ENCODE measurements around the gene DDRGK1. TPM values are rescaled to one million over a fixed set of nuclear protein-coding genes. Genes with fewer than 3 reads are reported as not detected.

DDRGK1 gene
- polyA plus RNA-seq, 2 of the 4 experiments (the other 2 are of a cell fraction) = 87.4 to 120 TPM

DNA sequence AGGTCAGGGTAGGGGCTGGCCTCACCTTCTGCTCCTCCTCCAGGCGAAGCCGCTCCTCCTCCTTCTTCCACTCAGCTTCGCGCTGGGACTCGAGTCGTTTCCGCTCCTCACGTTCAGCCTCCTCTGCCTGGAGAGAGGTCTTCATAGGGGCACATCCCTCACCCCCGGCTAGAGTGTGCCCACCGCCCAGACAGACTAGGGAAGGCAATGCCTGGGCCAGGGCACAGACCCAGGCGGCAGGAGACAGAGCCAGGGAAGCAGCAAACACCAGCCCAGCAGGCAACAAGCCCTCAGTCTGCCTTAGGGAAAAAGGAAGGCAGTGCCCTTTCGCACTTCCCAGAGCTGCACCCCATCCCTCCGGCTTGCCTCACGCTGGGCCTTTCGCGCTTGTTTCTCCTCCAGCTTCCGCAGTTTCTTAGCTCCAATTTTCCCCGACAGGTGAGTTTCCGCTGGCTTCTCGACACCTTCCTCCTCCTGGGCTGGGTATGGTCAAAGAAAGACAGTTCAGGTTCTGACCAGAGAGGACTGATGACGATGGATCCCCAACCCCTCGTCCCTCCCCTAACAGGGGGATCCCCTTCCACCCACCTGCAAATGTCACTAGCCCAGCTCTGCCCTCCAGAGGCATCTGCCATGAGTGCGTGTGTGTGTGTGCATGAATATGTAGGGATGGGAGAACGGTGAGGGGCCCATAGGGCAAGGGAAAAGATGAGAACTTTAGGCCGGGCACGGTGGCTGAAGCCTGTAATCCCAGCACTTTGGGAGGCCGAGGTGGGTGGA is 4.3 kb downstream of the DDRGK1 start:
- H3K27ac ChIP-seq = no peak overlapping the region
- CTCF ChIA-PET = interaction anchor here (0.8 to 1.0 kb wide), 2 partner anchors 8 to 18 kb away, joined by 3 read pairs; no protein-coding TSS in a partner anchor
- FAIRE-seq (no peak), DNase-seq (ENCODE audit: low read depth in 1 of 2, low spot score in 1 of 2) (no peak), ATAC-seq (no peak)
- WGBS (ENCODE audit: missing lambda C conversion rate) = 94% methylated on average over 27 of the region's 27 CpGs
- H3K4me1 ChIP-seq = peaks cover 8% of the 10 kb centered on the region; the same call in 2 of the 3 replicates
- TF ChIP-seq RARB (CRISPR knock-in tag; IDR thresholded peaks at IDR 0.05) = no peak
- no peak for TF ChIP-seq CBX8 (IDR thresholded peaks at IDR 0.05)
- TF ChIP-seq, protein P1, sequence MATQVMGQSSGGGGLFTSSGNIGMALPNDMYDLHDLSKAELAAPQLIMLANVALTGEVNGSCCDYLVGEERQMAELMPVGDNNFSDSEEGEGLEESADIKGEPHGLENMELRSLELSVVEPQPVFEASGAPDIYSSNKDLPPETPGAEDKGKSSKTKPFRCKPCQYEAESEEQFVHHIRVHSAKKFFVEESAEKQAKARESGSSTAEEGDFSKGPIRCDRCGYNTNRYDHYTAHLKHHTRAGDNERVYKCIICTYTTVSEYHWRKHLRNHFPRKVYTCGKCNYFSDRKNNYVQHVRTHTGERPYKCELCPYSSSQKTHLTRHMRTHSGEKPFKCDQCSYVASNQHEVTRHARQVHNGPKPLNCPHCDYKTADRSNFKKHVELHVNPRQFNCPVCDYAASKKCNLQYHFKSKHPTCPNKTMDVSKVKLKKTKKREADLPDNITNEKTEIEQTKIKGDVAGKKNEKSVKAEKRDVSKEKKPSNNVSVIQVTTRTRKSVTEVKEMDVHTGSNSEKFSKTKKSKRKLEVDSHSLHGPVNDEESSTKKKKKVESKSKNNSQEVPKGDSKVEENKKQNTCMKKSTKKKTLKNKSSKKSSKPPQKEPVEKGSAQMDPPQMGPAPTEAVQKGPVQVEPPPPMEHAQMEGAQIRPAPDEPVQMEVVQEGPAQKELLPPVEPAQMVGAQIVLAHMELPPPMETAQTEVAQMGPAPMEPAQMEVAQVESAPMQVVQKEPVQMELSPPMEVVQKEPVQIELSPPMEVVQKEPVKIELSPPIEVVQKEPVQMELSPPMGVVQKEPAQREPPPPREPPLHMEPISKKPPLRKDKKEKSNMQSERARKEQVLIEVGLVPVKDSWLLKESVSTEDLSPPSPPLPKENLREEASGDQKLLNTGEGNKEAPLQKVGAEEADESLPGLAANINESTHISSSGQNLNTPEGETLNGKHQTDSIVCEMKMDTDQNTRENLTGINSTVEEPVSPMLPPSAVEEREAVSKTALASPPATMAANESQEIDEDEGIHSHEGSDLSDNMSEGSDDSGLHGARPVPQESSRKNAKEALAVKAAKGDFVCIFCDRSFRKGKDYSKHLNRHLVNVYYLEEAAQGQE (IDR thresholded peaks at IDR 0.05) = no peak
- TF ChIP-seq GATA3 (IDR thresholded peaks at IDR 0.05; ENCODE audit: borderline replicate concordance) = no peak
- TF ChIP-seq MAFK (IDR thresholded peaks at IDR 0.05; ENCODE audit: partially characterized antibody) = no peak
- no peaks in the 10 kb centered on the region for H3K9me3 ChIP-seq
- no peak overlapping the region for H3K4me2 ChIP-seq
- no peak overlapping the region for H3K4me3 ChIP-seq
- POLR2A ChIA-PET = interaction anchor here (0.9 kb wide), 1 partner anchor 9 kb away, joined by 3 read pairs; the partner anchor contains the start of gene ITPA

DNA sequence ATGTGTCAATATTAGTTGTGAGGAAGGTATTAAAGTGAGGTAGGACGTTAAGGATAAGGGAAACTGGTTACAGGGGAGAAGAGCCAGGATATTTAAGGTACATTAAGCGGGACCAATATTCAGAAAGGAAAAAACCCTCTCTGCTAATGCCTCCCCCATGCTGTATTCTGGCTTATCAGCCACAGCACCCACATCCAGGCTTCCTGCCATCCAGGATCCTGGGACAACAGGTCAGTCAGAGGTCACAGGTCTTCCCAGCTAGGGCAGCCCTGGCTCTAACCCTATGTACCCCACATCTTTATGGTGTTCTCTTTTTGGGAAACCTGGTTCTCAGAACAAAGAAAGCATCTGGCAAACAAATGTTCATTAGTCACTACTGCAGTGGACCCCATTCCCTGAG is 5.3 kb downstream of the DDRGK1 start:
- 44% methylated on average over 2 of the region's 2 CpGs for WGBS (ENCODE audit: missing lambda C conversion rate)

DNA sequence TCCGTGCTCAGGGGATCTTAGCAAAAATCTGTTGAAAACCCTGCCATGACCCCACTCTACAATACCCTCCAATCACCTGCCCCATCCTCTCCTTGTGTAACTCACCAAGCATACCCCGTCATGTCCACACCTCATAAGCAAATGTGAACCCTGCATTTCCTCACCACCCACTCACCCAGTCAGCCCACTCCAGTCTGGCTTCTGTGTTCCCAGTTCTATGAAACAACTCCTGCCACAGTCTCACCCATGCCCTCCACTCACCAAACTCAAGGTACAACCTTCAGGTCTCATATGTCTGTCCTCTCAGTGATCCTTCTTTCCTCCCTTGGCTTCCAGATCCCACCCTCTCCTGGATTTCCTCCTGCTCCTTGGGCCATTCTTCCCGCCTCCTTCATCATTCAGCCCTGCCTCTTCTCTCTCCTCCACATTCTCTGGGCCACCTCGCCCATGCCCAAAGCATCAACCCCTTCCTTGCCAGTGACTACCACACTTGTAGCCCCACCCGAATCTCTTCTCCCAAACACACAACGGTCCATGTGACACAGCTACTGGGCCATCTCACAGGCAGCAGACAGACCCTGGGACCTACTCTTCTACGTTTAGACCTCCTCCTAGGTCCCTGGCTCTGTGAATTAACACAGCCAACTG is 8.8 kb downstream of the DDRGK1 start:
- FAIRE-seq (no peak), ATAC-seq (no peak), DNase-seq (ENCODE audit: low read depth in 1 of 2, low spot score in 1 of 2) (no peak)
- TF ChIP-seq MAFK (IDR thresholded peaks at IDR 0.05; ENCODE audit: partially characterized antibody) (no peak), POLR2A (IDR thresholded peaks at IDR 0.05; ENCODE audit: low read length) (no peak), PHF8 (IDR thresholded peaks at IDR 0.05; ENCODE audit: borderline replicate concordance, low read depth) (no peak), CHD4 (IDR thresholded peaks at IDR 0.05; ENCODE audit: borderline replicate concordance) (no peak), KDM1A (IDR thresholded peaks at IDR 0.05; ENCODE audit: low read depth) (no peak), POLR2AphosphoS2 (conservative IDR thresholded peaks at IDR 0.05; ENCODE audit: low read length) (no peak), HOXB13 (CRISPR knock-in tag; IDR thresholded peaks at IDR 0.05; ENCODE audit: low read depth) (no peak), RAD21 (conservative IDR thresholded peaks at IDR 0.05 in 1 of 2, IDR thresholded peaks at IDR 0.05 in 1 of 2) (no peak), EHMT2 (IDR thresholded peaks at IDR 0.05; ENCODE audit: low read depth) (no peak), MAZ (IDR thresholded peaks at IDR 0.05; ENCODE audit: borderline replicate concordance, low read depth, low read length) (no peak), RARB (CRISPR knock-in tag; IDR thresholded peaks at IDR 0.05) (no peak), NFE2L2 (conservative IDR thresholded peaks at IDR 0.05; ENCODE audit: low read length) (no peak), CHD2 (IDR thresholded peaks at IDR 0.05; ENCODE audit: low read length, partially characterized antibody) (no peak), HEYL (CRISPR knock-in tag; IDR thresholded peaks at IDR 0.05) (no peak), CEBPB (IDR thresholded peaks at IDR 0.05) (no peak)
- TF ChIP-seq, protein P2, sequence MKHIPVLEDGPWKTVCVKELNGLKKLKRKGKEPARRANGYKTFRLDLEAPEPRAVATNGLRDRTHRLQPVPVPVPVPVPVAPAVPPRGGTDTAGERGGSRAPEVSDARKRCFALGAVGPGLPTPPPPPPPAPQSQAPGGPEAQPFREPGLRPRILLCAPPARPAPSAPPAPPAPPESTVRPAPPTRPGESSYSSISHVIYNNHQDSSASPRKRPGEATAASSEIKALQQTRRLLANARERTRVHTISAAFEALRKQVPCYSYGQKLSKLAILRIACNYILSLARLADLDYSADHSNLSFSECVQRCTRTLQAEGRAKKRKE (CRISPR knock-in tag; IDR thresholded peaks at IDR 0.05; ENCODE audit: low read depth) = no peak
- TF ChIP-seq, protein P3, sequence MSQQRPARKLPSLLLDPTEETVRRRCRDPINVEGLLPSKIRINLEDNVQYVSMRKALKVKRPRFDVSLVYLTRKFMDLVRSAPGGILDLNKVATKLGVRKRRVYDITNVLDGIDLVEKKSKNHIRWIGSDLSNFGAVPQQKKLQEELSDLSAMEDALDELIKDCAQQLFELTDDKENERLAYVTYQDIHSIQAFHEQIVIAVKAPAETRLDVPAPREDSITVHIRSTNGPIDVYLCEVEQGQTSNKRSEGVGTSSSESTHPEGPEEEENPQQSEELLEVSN (IDR thresholded peaks at IDR 0.05; ENCODE audit: borderline replicate concordance, low read depth) = no peak
- TF ChIP-seq, protein P4, sequence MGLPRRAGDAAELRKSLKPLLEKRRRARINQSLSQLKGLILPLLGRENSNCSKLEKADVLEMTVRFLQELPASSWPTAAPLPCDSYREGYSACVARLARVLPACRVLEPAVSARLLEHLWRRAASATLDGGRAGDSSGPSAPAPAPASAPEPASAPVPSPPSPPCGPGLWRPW (IDR thresholded peaks at IDR 0.05) = no peak
- TF ChIP-seq, protein P5, sequence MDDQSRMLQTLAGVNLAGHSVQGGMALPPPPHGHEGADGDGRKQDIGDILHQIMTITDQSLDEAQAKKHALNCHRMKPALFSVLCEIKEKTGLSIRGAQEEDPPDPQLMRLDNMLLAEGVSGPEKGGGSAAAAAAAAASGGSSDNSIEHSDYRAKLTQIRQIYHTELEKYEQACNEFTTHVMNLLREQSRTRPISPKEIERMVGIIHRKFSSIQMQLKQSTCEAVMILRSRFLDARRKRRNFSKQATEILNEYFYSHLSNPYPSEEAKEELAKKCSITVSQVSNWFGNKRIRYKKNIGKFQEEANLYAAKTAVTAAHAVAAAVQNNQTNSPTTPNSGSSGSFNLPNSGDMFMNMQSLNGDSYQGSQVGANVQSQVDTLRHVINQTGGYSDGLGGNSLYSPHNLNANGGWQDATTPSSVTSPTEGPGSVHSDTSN (IDR thresholded peaks at IDR 0.05) = no peak
- whole genome bisulfite sequencing (ENCODE audit: missing lambda C conversion rate) = 89% methylated on average over 7 of the region's 7 CpGs
- CTCF ChIA-PET = interaction anchor here (1.1 to 1.5 kb wide), 2 partner anchors 22 to 79 kb away, joined by 3 to 5 read pairs; no protein-coding TSS in a partner anchor
- H3K9me3 ChIP-seq = no peaks in the 10 kb centered on the region
- H3K4me2 ChIP-seq = no peak overlapping the region
- H3K27ac ChIP-seq = no peak overlapping the region
- H3K4me1 ChIP-seq = no peaks in the 10 kb centered on the region
- POLR2A ChIA-PET = no interaction called here
- H3K4me3 ChIP-seq = no peak overlapping the region

More for the DNA sequence above, 5.3 kb downstream of the DDRGK1 start:
- Histone ChIP-seq H3K9me3 (no peaks in the 10 kb centered on the region), H3K27ac (no peak overlapping the region), H3K4me2 (no peak overlapping the region), H3K4me3 (no peak overlapping the region), H3K4me1 (peaks cover 8% of the 10 kb centered on the region; the same call in 2 of the 3 replicates)
- CTCF ChIA-PET = interaction anchor here (0.9 kb wide), 1 partner anchor 29 kb away, joined by 3 read pairs; no protein-coding TSS in a partner anchor
- ATAC-seq (no peak), FAIRE-seq (no peak), DNase-seq (ENCODE audit: low read depth in 1 of 2, low spot score in 1 of 2) (no peak)
- POLR2A ChIA-PET = interaction anchor here (0.9 kb wide), 1 partner anchor 10 kb away, joined by 3 read pairs; the partner anchor contains the start of gene ITPA
- TF ChIP-seq BHLHE40 (IDR thresholded peaks at IDR 0.05; ENCODE audit: low read depth, low read length) (no peak), CEBPB (IDR thresholded peaks at IDR 0.05) (no peak), FOSB (CRISPR knock-in tag; IDR thresholded peaks at IDR 0.05) (no peak)
